IMR-90 (cell line): ENCODE data around the gene NKD1. TPM values are rescaled to one million over a fixed set of nuclear protein-coding genes. Genes with fewer than 3 reads are reported as not detected.

ENCODE experiments used
- ATAC-seq: fragments of 200-7000 bp; cut with Tn5 transposase; 2 replicates; pipeline ENCODE4 v1.9.1; 2020; ENCODE audit warnings: low read depth, mild to moderate bottlenecking, moderate library complexity
- BruUV-seq: library from RNA; stranded (reverse); fragments of 400-500 nt; replicated peaks from 2 replicates; lab custom pipeline; 2021; lab: Mats Ljungman, UMichigan
- CTCF ChIA-PET: fragments of 300-600 bp; formaldehyde crosslinking; extraction: SDS; loops from one replicate; lab custom pipeline; 2021; ENCODE audit warnings: antibody characterized with exemption; lab: Yijun Ruan, JAX
- POLR2A ChIA-PET: fragments of 300-600 bp; sonication (Branson Sonifier 250); formaldehyde crosslinking; loops from one replicate; lab custom pipeline; 2022; ENCODE audit warnings: antibody characterized with exemption; ENCODE audit not compliant: unreplicated experiment; lab: Charles Lee
- DNase-seq: peaks from one replicate; pipeline ENCODE4 v3.0.0; 2013
- H2AFZ ChIP-seq: replicated peaks from 2 replicates; pipeline ENCODE3; 2013; ENCODE audit warnings: low read length, mild to moderate bottlenecking; ENCODE audit not compliant: poor library complexity
- H2AK5ac ChIP-seq: 2 replicates; pipeline ENCODE4 v1.6.1; 2013; ENCODE audit warnings: low read depth, low read length, inconsistent platforms
- H2AK9ac ChIP-seq: replicated peaks from 2 replicates; pipeline ENCODE3; 2013; ENCODE audit warnings: mild to moderate bottlenecking, low read depth, low read length, moderate library complexity; ENCODE audit not compliant: poor library complexity
- H2BK120ac ChIP-seq: 2 replicates; pipeline ENCODE4 v1.6.1; 2013; ENCODE audit warnings: low read depth, low read length, inconsistent platforms
- H2BK15ac ChIP-seq: 3 replicates; pipeline ENCODE4 v1.6.1; 2013; ENCODE audit warnings: low read depth, low read length, inconsistent platforms
- H2BK20ac ChIP-seq: 2 replicates; pipeline ENCODE4 v1.6.1; 2013; ENCODE audit warnings: low read depth, mild to moderate bottlenecking, inconsistent platforms, low read length, moderate library complexity
- H2BK5ac ChIP-seq: 2 replicates; pipeline ENCODE4 v1.6.1; 2013; ENCODE audit warnings: mild to moderate bottlenecking, low read depth, low read length, inconsistent platforms; ENCODE audit not compliant: poor library complexity, severe bottlenecking
- H3K14ac ChIP-seq: replicated peaks from 2 replicates; pipeline ENCODE4 v1.6.1; 2013; ENCODE audit warnings: low read depth, low read length, inconsistent platforms
- H3K18ac ChIP-seq: 2 replicates; pipeline ENCODE4 v1.6.1; 2013; ENCODE audit warnings: low read depth, low read length, control low read depth
- H3K23ac ChIP-seq: 2 replicates; pipeline ENCODE4 v1.6.1; 2013; ENCODE audit warnings: low read depth, low read length, inconsistent platforms
- H3K27ac ChIP-seq: 2 replicates; pipeline ENCODE4 v1.5.1; 2013; ENCODE audit warnings: mild to moderate bottlenecking, control low read depth, low read length; ENCODE audit not compliant: insufficient read depth
- H3K27me3 ChIP-seq: 2 replicates; pipeline ENCODE4 v1.6.1; 2013; ENCODE audit warnings: low read length; ENCODE audit not compliant: control insufficient read depth, insufficient read depth
- H3K36me3 ChIP-seq: 2 replicates; pipeline ENCODE4 v1.6.1; 2013; ENCODE audit warnings: low read length, mixed read lengths; ENCODE audit not compliant: control insufficient read depth, insufficient read depth
- H3K4ac ChIP-seq: 2 replicates; pipeline ENCODE4 v1.6.1; 2013; ENCODE audit warnings: low read depth, low read length, inconsistent platforms
- H3K4me1 ChIP-seq: 2 replicates; pipeline ENCODE4 v1.6.1; 2013; ENCODE audit warnings: low read length, mixed read lengths; ENCODE audit not compliant: control insufficient read depth, insufficient read depth
- H3K4me2 ChIP-seq: 2 replicates; pipeline ENCODE4 v1.6.1; 2013; ENCODE audit warnings: low read depth, mild to moderate bottlenecking, control low read depth, low read length, moderate library complexity
- H3K4me3 ChIP-seq: 2 replicates; pipeline ENCODE4 v1.5.1; 2013; ENCODE audit warnings: low read depth, mild to moderate bottlenecking, control low read depth, low read length, moderate library complexity; ENCODE audit not compliant: insufficient read depth
- H3K56ac ChIP-seq: 2 replicates; pipeline ENCODE4 v1.6.1; 2013; ENCODE audit warnings: low read length, inconsistent platforms; ENCODE audit not compliant: insufficient read depth; ENCODE audit errors: extremely low read depth
- H3K79me1 ChIP-seq, 2 experiments: 2 replicates each; pipeline ENCODE4 v1.6.1; 2013; ENCODE audit warnings: low read length in 2 of 2, inconsistent platforms in 1 of 2, low read depth in 1 of 2
- H3K9ac ChIP-seq: 2 replicates; pipeline ENCODE4 v1.6.1; 2013; ENCODE audit warnings: low read depth, low read length, control low read depth
- H3K9me1 ChIP-seq: 2 replicates; pipeline ENCODE4 v1.6.1; 2013; ENCODE audit warnings: low read length, inconsistent platforms; ENCODE audit not compliant: insufficient read depth
- H3K9me3 ChIP-seq: 2 replicates; pipeline ENCODE4 v1.6.1; 2013; ENCODE audit warnings: low read length; ENCODE audit not compliant: control insufficient read depth, insufficient read depth
- H4K20me1 ChIP-seq: 2 replicates; pipeline ENCODE4 v1.6.1; 2013; ENCODE audit warnings: low read length, inconsistent platforms; ENCODE audit not compliant: insufficient read depth
- H4K5ac ChIP-seq: 2 replicates; pipeline ENCODE4 v1.6.1; 2013; ENCODE audit warnings: mild to moderate bottlenecking, low read depth, low read length, control low read depth
- H4K8ac ChIP-seq, 2 experiments: 2 replicates each; pipeline ENCODE4 v1.6.1; 2013; ENCODE audit warnings: low read depth in 2 of 2, low read length in 2 of 2, control low read depth in 1 of 2, inconsistent platforms in 1 of 2
- H4K91ac ChIP-seq: 2 replicates; pipeline ENCODE4 v1.6.1; 2013; ENCODE audit warnings: low read depth, low read length, inconsistent platforms; ENCODE audit not compliant: insufficient read depth
- BHLHE40 ChIP-seq: fragments of 150-350 bp; IDR thresholded peaks from 2 replicates; pipeline ENCODE4 v1.6.1; 2016; ENCODE audit warnings: mild to moderate bottlenecking, low read depth, low read length
- CEBPB ChIP-seq: IDR thresholded peaks from 2 replicates; pipeline ENCODE4 v1.6.1; 2012; ENCODE audit warnings: low read depth, low read length, improper control_type of control experiment
- CHD1 ChIP-seq: IDR thresholded peaks from 2 replicates; pipeline ENCODE4 v1.6.1; 2012; ENCODE audit warnings: low read depth, low read length, improper control_type of control experiment
- FOS ChIP-seq: fragments of 150-350 bp; IDR thresholded peaks from 2 replicates; pipeline ENCODE4 v1.6.1; 2016; ENCODE audit warnings: low read depth, low read length
- MAFK ChIP-seq: IDR thresholded peaks from 2 replicates; pipeline ENCODE4 v1.6.1; 2012; ENCODE audit warnings: low read depth, low read length, improper control_type of control experiment
- MXI1 ChIP-seq: IDR thresholded peaks from 2 replicates; pipeline ENCODE4 v1.6.1; 2012; ENCODE audit warnings: low read depth, mild to moderate bottlenecking, low read length, moderate library complexity, borderline replicate concordance
- POLR2A ChIP-seq: IDR thresholded peaks from 2 replicates; pipeline ENCODE4 v1.6.1; 2012; ENCODE audit warnings: mild to moderate bottlenecking, low read depth, low read length
- RAD21 ChIP-seq: IDR thresholded peaks from 2 replicates; pipeline ENCODE4 v1.6.1; 2012; ENCODE audit warnings: low read length, improper control_type of control experiment
- RCOR1 ChIP-seq: IDR thresholded peaks from 2 replicates; pipeline ENCODE4 v1.6.1; 2012; ENCODE audit warnings: mild to moderate bottlenecking, low read length, improper control_type of control experiment; ENCODE audit not compliant: insufficient replicate concordance
- WGBS, 2 experiments: methylation state at CpG; one replicate each; pipeline versions ENCODE4 v1.1.5 to v1.1.7; 2013; ENCODE audit warnings: missing lambda C conversion rate in 2 of 2; ENCODE audit not compliant: insufficient read length in 1 of 2; ENCODE audit errors: extremely low coverage in 2 of 2; 5-methylcytosine and 5-hydroxymethylcytosine counted together
- dilution Hi-C: fragments of 300-500 bp; cut with HindIII; formaldehyde crosslinking; loops from one replicate; pipeline ENCODE4 v1.14.3; 2018; ENCODE audit warnings: low sequenced_read_pairs; ENCODE audit not compliant: unreplicated experiment
- in situ Hi-C: fragments of 300-500 bp; cut with MboI; formaldehyde crosslinking; loops from 3 replicates; pipeline ENCODE4 v1.14.3; 2019; ENCODE audit warnings: low sequenced_read_pairs, inconsistent platforms, mixed read lengths
- intact Hi-C: fragments of 100-400 bp; cut with micrococcal nuclease; formaldehyde crosslinking; loops from 2 replicates; pipeline ENCODE4 v1.10.0; 2022
- polyA plus RNA-seq, 3 experiments: library from polyadenylated mRNA; depleted of rRNA; stranded (reverse); fragments of >200 nt; gene quantifications; 2 replicates each; pipeline ENCODE4 v1.2.3, GENCODE V29; 2012; ENCODE audit warnings: low replicate concordance in 1 of 3
- total RNA-seq: library from RNA; depleted of rRNA; stranded (reverse); fragments of >200 nt; gene quantifications from 2 replicates; pipeline ENCODE4 v1.2.3, GENCODE V29; 2012

Gene NKD1
- total and polyA plus RNA-seq, 2 of the 4 experiments (the other 2 are of a cell fraction): not detected

DNA sequence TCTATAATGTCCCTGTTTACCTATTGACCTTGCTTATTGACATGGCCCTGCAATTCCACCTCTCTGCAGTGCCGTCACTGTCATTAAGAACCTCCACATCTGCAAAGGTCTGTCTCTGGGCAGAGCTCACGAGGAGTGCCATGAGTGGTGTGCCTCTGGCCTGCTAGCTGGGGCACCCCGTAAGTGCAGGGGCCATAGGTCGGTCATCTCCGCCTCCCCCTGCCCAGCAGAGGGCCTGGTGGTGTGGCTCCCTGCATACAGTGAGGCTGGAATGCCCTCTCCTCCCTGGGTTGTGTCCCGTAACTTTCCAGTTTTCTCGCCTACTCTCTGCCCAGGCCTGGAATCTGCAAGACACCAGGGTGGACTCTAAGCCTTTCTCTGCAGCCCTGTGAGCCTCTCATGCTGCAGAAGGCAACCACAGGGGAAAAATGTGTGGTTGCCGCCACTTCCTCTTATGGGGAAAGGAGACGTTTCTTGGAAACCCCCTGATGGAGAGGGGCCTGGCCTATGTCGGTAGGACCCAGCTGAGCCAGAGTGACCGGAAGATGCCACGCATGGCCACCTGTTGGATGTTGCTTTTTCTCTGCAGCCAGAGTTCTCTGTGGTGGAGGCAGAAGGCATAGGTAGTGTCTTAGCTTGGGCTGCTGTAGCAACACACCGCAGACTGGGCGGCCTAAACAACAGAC is 135.6 kb downstream of the NKD1 start:
- CTCF ChIA-PET: no interaction called here
- ATAC-seq: no peak
- TF ChIP-seq RAD21 (no peak), FOS (no peak), RCOR1 (no peak), POLR2A (no peak), CEBPB (no peak), CHD1 (no peak), MXI1 (no peak), MAFK (no peak), BHLHE40 (no peak)

More for the DNA sequence above, 135.6 kb downstream of the NKD1 start:
- no peak overlapping the region for H3K14ac ChIP-seq
- no peak overlapping the region for H2BK120ac ChIP-seq
- in situ Hi-C loops: loop anchor here (10.0 kb wide), 1 partner anchor 121 kb away; no protein-coding TSS in a partner anchor
- DNase-seq: no peak
- no peak overlapping the region for H3K27ac ChIP-seq
- H3K79me1 ChIP-seq: no peaks in the 10 kb centered on the region
- POLR2A ChIA-PET: no interaction called here
- no peak overlapping the region for H3K4ac ChIP-seq
- H2BK15ac ChIP-seq: no peak overlapping the region
- H3K56ac ChIP-seq: no peak overlapping the region
- no peak overlapping the region for H2AK5ac ChIP-seq
- no peaks in the 10 kb centered on the region for H3K36me3 ChIP-seq
- H3K9me1 ChIP-seq: no peaks in the 10 kb centered on the region
- H3K4me2 ChIP-seq: no peak overlapping the region
- BruUV-seq: no TSS peak
- H2AK9ac ChIP-seq: no peak overlapping the region
- H4K20me1 ChIP-seq: no peaks in the 10 kb centered on the region
- no peaks in the 10 kb centered on the region for H3K4me1 ChIP-seq
- dilution Hi-C loops: no loop called here
- H4K8ac ChIP-seq: no peak overlapping the region
- intact Hi-C loops: no loop called here
- no peak overlapping the region for H2BK5ac ChIP-seq
- no peak overlapping the region for H4K5ac ChIP-seq
- no peaks in the 10 kb centered on the region for H3K9me3 ChIP-seq
- no peak overlapping the region; the same call in 1 of the 2 replicates for H3K23ac ChIP-seq
- no peak overlapping the region for H4K91ac ChIP-seq
- no peak overlapping the region for H3K18ac ChIP-seq
- WGBS, 2 experiments: 36% methylated on average over 7 of the region's 14 CpGs; no CpG with 5 or more reads in 1 of the 2 experiments
- no peak overlapping the region for H3K9ac ChIP-seq
- H3K27me3 ChIP-seq: peaks cover 8% of the 10 kb centered on the region
- no peak overlapping the region for H3K4me3 ChIP-seq
- H2BK20ac ChIP-seq: no peak overlapping the region
- no peak overlapping the region for H2AFZ ChIP-seq
